GM21786 (cell line): Measurements from ENCODE around the gene ABCB9.
"Not testable (repeated sequence)": the region's sequence is repeated elsewhere in the genome, so short reads cannot be mapped to it uniquely, and the experiment has no call there.

ENCODE experiments used
- ATAC-seq: cut with Tn5 transposase; IDR thresholded peaks from one replicate; pipeline ENCODE4 v1.9.1; 2021; ENCODE audit not compliant: unreplicated experiment

The ABCB9 gene

DNA sequence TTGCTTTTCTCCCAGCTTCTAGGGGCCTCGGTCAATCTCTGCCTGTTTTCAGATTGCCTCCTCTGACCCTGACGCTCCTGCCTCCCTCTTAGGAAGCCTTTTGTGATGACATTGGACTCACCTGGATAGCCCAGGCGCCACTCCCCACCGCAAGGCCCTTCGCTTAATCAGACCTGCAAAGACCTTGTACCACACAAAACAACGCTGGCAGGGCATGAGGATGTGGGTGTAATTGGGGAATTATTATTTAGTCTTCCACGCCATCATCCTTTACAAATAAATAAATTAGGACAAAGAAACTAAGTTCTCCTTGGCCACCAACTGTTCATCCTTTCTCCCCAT, 62.6 kb downstream of the ABCB9 start:
- no peak for ATAC-seq

DNA sequence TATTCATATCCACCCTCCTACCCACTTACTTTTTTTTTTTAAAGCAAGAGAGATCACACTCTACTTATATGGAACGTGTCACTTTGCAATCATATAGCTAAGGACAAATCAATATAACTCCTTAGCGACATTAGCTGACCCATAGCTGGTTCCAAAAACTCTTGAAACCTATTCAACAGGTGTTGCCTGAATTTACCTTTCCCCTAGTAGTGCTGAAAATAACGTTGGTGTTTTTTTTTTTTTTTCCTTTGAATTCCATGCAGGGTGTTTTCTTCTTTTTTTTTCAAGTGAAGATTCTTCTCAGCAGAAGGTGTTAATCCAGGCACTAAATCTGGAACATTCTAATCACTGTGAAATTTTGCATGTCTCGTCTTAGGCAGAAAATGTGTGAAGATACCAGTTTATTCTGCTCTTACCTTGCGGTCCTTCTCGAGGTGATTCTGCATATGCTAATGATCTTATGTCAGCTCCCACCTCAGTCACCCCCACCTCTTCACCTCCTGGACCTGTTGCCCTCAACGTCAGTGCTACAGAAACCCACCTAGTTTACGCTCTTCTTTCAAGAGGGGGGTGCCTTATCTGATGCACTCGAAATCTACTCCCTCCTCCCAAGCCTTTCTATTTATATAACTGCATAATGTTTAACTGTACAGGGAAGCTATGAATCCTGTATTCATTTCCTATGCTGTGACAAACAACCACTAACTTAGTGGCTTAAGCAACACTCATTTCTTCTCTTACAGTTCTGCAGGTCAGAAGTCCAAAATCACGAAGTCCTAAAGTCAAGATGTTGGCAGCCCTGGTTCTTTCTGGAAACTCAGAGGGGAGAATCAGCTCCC, 63.2 kb downstream of the ABCB9 start:
- no peak for ATAC-seq

DNA sequence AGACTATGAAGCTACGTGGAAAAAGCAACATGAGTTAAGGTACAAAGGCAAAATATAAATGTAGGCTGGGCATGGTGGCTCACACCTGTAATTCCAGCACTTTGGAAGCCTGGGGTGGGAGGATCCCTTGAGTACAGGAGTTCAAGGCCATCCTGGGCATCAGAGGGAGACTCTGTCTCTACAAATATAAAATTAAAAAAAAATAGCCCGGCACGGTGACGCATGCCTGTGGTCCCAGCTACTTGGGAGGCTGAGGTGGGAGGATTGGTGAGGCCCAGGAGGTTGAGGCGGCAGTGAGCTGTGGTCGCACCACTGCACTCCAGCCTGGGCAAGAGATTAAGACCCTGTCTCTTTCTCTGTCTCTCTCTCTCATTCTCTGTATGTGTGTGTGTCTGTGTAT, 66.4 kb downstream of the ABCB9 start:
- ATAC-seq = no peak

DNA sequence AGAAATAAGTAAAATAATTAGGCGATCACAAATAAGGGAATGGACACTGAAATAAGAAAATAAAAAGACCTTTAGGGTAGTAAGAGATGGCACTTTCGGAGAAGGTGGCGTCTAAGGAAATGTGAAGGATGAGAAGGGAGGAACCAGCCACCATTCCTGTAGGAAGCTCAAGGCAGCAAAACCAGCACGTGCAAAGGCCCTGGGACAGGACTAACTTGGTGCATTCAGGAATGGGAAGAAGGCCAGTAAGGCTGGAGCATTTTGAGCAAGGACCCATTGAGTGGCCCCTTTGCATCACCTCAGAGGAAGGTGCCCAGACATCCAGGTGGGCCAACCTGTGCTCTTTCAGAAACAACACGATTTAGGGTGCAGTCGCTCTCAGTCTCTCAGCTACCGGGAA, 69.6 kb downstream of the ABCB9 start:
- ATAC-seq = no peak

DNA sequence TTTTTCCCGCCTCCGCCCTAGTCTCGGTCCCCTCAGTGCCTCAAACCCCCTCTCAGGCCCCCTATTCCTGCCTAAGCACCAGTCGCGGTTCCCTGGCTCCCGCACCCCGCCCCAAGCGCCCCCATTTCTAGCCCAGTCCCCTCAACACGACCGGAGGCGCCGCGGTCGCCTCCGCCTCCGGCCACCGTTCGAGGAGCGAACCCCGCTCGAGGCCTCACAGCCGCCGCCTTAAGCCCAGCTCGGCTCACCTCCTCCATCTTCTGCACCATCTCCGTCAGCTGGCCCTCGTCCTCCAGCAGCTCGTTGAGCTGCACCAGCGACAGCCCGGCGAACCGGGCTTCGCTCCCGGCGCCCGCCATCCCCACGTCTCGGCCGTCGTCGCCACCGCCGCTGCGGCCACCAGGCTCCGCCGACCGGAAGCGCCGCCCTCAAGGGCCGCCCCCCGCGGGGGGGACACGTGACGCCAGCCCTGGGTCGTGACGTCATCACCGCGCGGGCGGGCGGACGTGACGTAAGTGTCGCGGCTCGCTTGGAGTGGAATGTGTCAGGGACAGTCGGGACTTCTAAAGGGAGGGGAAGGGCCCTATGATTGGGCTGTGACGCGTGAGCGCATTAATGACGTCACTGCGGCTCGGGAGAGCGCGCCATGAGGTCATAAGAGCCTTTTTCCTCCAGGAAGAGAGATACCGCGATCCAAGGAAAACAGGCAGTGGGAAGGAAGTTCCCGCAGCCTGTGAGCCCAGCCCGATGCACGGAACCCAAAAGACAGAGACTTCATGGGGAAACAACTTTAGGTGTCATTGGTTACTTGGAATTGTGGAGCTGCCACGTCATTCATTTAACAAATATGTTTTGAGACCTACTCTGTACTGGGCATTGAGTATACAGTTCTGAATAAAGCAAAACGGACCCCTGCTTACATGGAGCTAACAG, 70.3 kb downstream of the ABCB9 start, which contains the start of gene VPS37B:
Gene VPS37B (minus strand): TSS at position 421 of the 933 bp plus-strand sequence. CDS start 62 bp downstream, at position 359.
- no peak for ATAC-seq

DNA sequence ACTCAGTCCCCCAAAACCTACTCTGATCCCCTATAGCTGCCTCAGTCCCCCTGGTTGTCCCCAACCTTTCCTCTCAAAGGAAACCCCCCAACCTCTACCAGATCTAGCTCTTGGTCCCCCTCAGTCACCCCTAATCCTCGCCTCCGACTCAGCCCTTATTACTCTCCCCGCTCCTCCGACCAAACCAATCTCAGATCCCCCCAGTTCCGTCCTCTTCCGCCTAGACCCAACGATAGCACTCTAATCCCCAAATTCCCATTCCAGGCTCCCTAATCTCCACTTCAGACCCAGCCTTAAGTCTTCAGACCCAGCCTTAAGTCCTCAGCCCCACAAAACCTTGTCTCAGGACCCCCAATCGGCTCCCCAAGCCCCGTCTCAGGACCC, 71.0 kb downstream of the ABCB9 start:
- ATAC-seq = no peak

DNA sequence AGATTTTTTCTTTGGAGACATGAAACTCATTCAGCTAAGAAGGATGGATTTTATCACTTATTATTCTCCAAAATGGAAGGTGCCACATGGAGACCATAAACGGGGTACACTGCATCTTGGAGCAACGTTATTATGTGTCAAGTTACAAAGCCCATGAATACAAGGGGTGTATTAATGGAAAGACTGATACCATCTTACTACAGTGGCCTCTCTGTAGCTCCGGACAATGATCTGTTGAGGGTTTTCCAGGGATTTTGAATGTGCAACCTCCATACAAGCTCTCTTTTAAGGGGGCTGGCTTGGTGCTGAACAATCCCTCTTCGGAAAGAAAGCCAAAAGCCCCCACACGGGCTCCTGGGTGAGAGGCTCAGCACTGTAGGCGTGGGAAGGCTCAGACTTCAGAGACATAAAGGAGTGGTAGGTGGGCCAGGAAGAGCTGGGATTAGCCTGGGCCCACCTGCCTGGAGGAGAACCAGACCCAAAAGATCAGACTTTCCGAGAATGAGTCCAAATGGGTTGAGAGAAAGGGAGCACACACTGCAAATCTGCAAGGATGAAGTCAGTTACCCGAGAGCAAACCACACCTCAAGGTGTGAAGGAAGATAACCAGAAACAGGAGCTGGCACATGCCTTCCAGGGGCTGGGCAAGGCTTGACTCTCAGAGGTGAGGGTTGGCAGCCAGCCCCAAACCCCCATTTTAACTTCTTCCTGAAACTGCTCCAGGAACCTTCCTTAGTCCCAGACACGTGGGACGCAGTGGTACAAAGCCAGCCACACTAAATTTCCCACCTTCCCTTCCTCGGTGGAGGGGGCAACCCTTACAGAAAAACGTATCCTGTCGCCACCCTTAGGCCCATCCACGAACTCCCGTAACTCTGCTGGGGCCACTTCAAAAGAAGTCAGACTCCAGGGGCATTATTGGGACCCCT, 71.8 kb downstream of the ABCB9 start:
- ATAC-seq = no peak

DNA sequence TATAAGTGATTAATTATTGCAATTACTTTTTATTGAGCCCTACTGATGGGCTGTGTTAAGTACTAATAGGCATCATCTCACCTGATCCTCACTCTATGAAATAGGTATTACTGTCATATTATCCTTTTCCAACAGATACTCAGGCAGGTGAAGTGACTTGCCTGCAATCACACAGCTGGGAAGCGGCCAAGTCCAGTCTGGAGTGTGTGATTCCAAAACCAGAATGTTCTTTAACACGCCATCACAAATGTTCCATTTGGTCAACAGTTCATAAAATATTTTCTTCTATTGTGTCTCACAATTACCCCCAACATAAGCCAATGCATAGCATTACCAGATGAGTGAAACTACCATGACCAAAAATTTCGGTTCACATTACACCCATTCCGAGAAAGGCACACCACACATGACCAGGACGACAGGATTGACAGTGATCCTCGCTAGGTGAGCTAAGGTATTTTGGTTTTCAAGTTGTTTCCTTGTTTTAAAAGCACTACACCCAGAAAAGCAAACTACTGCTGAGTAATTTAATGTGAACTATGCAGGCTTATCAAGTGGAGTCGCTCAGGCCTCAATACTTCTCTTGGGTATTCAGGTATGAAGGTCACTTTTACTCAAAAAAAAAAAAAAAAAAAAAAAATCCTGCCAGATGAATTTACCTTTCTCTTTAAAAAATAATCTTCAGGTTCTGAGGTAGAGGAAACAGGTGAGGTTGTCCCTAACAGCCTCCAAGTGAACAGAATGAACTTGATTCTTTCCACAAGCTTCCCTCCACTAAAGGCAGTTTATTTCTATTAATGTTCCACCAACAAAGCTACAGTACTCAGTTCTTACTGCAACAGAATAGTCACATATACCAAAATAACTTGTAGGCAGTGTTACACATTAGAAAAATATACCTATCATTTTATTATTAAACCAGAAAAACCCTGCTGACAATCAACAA, 72.8 kb downstream of the ABCB9 start:
- no peak for ATAC-seq

DNA sequence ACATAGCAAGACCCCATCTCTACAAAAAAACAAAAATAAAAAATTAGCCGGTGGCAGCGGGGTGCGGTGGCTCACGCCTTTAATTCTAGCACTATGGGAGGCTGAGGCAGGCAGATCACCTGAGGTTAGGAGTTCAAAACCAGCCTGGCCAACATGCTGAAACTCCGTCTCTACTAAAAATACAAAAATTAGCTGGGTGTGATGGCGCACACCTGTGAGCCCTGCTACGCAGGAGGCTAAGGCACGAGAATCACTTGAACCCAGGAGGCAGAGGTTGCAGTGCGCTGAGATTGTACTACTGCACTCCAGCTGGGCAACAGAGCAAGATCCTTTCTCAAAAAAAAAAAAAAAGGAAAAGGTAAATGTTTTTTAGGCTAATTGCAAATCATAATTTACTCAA, 73.5 kb downstream of the ABCB9 start:
- ATAC-seq = not testable (repeated sequence)

DNA sequence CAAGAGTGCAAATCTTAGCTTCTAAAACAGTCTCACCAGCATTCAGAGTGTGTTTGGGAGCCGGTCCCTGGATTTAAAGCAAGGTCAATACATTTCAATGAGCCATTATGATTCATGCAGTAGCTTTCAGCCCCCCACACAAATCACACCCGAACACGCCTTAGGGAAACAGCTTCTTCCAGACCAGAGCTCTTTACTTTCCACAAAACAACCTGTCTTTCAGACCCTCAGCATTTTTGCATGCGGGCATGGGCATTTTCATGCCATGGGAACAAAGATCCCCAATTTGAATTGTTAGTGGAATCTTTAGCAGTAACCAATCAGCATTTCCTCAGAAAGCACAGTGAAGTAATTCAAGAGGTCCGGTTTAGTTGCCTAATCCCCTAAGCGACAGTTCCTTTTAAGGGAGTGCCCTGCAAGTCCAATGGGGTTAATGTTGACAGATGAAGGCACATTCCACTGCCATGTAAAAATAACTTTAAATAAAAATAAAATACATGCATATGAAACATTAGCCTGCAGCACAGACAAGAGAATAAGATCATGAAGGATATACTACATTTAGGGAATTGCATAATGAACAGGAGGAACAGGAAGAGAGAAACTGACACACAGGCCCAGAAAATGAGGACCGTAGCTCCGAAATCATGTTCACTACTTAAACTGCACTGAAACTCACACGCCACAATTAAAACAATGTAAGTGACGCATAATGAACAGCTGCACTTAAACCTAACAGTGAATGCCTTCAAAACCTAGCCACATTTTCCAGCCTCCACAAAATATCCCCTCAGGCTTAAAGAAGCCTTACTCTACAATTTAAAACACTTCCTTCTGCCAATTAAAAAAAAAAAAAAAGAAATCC, 74.4 kb downstream of the ABCB9 start:
- no peak for ATAC-seq

DNA sequence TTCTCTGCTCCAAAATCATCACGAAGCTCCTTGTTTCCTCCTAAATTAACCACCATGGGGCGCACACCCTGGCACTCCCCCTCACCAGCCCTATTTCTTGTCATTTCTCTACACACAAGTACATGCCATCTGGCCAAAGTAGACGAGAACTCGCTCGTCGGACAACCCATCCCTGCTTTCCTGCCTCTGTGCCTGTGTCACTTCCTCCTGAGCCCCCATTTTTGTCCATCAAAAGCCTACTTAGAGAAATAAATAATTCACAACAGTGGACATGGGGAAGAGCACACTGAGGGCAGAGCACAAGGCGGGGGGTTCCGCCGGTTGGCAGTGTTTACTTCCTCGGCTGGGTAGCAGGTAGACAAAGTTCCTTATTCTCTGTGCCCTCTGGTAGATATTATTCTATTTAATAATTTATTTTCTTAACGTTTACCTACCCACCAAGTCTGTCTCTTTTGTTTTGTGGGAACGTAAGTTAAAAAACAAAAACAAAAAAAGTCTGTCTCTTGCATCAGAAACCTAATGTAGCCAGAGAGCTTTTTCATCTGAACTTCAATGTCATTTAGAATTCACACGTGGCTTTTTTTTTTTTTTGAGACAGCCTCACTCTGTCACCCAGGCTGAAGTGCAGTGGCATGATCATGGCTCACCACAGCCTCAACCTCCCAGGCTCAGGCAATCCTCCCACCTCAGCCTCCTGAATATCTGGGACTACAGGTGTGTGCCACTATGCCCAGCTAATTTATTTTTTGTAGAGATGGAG, 76.3 kb downstream of the ABCB9 start:
- no peak for ATAC-seq

DNA sequence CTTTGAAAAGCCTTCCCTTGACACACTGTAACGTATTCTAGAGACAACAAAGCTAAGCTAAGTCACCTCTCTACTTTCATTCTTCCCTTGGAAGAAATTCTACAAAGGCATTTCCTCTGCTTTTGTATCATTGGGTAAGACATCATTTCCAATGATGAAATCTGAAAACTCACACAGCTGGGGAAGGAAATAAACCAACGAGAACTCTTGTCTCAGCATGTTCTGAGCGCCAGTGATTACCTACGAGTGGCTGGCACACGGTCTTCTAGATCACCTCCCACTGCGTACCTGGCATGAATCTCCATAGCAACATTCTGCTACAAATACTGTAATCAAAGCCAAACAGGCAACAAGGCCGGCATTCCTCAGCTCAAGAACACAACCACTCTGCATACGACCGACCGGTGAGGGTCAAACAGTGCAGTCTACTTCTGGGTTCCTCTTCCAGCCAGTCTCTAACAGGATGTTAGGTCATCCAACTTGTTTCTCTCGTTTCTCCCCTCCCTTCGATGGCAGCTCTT, 78.0 kb downstream of the ABCB9 start:
- ATAC-seq = peak; percentile 45

DNA sequence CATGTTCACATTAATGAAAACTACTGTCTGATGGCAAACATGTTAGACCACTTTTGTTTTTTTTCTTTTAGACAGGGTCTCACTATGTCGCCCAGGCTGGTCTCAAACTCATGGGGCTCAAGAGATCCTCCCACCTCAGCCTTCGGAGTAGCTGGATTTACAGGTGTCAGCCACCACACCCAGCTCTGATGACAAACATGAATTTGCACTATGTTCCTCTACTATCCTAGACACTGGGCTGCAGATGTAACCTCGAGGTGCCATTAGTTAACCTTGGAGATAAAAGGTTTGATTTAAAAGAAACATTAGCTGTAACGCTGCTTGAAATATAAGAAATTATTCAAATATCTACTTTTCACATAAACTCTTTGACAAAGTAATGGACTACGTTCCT, 78.4 kb downstream of the ABCB9 start:
- no peak for ATAC-seq

DNA sequence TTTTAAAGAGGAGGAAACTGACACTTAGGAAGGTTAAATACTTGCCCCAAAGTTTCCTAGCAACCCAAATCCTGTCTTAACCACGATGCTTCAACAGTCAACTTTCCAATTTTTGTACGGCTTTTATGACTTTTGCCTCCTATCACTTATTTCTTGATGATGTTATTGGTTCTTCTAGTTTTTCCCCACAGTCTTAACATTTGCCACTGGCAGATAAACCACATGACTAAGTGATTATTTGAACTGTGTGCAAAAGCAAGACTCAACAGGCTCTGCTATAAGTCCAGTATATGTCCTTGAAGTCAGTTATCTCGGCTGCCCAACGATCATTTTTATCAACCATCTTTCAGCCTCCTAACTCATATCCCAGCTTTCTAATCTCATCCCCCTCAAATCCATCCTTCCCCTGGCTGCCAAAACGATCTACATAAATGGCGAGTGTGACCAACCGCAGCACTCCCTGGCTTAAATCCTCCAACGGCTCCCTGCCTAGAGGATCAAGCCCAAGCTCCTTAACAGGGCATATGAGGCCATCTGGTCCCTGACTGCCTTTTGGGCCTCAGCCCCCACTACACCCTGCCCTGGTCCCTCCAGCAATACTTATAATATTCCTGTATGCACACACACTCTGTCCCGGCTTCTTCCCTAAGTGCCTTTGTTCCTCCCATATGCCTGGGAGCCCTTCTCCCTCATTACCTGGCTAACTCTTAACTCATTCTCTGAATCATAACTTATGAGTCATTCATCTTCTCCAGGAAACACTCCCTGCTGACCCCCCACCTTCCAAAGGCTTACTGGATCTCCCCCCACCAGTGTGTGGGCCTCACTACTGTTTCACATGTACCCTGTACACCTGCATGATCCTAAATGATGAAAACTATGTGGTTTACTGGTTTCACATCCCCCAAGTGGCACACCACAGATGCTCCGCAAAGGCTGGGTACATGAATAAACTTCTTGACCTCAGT, 79.1 kb downstream of the ABCB9 start:
- ATAC-seq = peak; percentile 71

DNA sequence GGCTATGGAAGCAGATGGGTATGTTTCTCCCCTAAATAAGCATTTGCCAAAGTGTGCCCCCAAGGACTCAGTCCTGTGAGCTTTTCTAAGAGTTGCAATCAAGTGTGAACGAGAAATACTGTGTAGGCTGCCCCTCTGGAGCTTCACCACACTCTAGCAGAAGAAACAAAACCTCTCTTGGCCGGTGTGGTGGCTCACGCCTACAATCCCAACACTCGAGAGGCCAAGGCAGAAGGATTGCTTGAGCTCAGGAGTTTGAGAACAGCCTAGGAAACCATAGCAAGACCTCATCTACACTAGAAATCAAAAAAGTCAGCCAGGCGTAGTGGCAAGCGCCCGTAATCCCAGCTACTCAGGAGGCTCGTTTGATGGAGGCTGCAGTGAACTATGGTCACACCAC, 80.1 kb downstream of the ABCB9 start:
- ATAC-seq = no peak

DNA sequence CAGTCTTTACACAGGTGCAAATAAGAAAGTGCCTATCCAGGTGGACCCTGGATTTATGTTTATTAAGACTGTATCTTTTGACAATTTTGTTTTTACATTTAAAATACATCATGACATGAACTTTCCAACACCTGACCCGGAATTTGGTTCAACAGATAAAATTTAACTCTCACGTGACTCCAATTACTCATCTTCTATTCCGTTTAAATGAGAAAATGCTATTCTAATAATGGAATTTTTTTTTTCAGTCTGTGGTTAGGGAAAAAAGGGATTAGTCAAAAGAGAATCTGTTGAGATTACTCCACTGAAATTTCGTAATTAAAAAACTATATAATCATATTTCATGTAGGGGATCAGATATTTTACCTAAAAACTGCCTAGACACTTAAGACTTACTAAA, 81.4 kb downstream of the ABCB9 start:
- no peak for ATAC-seq
